H1 (cell line): ENCODE measurements around the gene GNL2. TPM values are rescaled to one million over a fixed set of nuclear protein-coding genes. Genes with fewer than 3 reads are reported as not detected.

Source experiments
- CTCF ChIA-PET: fragments of 300-600 bp; sonication (Branson Sonifier 250); formaldehyde crosslinking; loops from one replicate; lab custom pipeline; 2021; ENCODE audit not compliant: partially characterized antibody; lab: Charles Lee
- POLR2A ChIA-PET: fragments of 300-600 bp; sonication (Branson Sonifier 250); formaldehyde crosslinking; loops from one replicate; lab custom pipeline; 2021; ENCODE audit warnings: inconsistent platforms; ENCODE audit not compliant: partially characterized antibody; lab: Charles Lee
- DNase-seq, 2 experiments: peaks; one replicate each; pipeline versions ENCODE4 v3.0.0 to v3.0.0-alpha.2; 2010 to 2022; ENCODE audit warnings: low spot score in 2 of 2, low read depth in 1 of 2, mixed read lengths in 1 of 2
- FAIRE-seq: peaks from 2 replicates; lab custom pipeline; 2011; peaks lifted over from hg19 to GRCh38; lab: Jason Lieb, UNC
- H2AFZ ChIP-seq: 2 replicates; pipeline ENCODE4 v1.8.1; 2012; ENCODE audit warnings: low read length, inconsistent platforms
- H2AK5ac ChIP-seq: 2 replicates; pipeline ENCODE4 v1.6.1; 2013; ENCODE audit warnings: low read depth, low read length
- H2BK120ac ChIP-seq: replicated peaks from 2 replicates; pipeline ENCODE3; 2013; ENCODE audit warnings: low read depth, low read length, inconsistent platforms
- H2BK12ac ChIP-seq: 2 replicates; pipeline ENCODE4 v1.6.1; 2013; ENCODE audit warnings: low read depth, low read length
- H2BK15ac ChIP-seq: 2 replicates; pipeline ENCODE4 v1.6.1; 2013; ENCODE audit warnings: low read length
- H2BK20ac ChIP-seq: 2 replicates; pipeline ENCODE4 v1.6.1; 2013; ENCODE audit warnings: low read length
- H2BK5ac ChIP-seq: 2 replicates; pipeline ENCODE4 v1.6.1; 2013; ENCODE audit warnings: low read depth, low read length
- H3K14ac ChIP-seq: 2 replicates; pipeline ENCODE4 v1.6.1; 2013; ENCODE audit warnings: inconsistent platforms; ENCODE audit not compliant: insufficient read length
- H3K18ac ChIP-seq: 2 replicates; pipeline ENCODE4 v1.6.1; 2013; ENCODE audit warnings: low read length; ENCODE audit errors: extremely low read depth
- H3K23ac ChIP-seq: 2 replicates; pipeline ENCODE4 v1.6.1; 2013; ENCODE audit warnings: inconsistent platforms; ENCODE audit not compliant: insufficient read length
- H3K23me2 ChIP-seq: 2 replicates; pipeline ENCODE4 v1.6.1; 2013; ENCODE audit warnings: low read depth, low read length
- H3K27ac ChIP-seq: 2 replicates; pipeline ENCODE4 v1.6.1; 2011; ENCODE audit warnings: low read depth, low read length, inconsistent platforms
- H3K27me3 ChIP-seq, 4 experiments: replicated peaks in 1 of 4; 1 replicate in 1 of 4; 2 replicates in 3 of 4; pipeline versions ENCODE4 v1.6.1 to v1.8.1; 2011 to 2013; ENCODE audit warnings: low read length in 3 of 4, mild to moderate bottlenecking in 3 of 4, inconsistent platforms in 2 of 4, mixed read lengths in 2 of 4, moderate library complexity in 1 of 4; ENCODE audit not compliant: control insufficient read depth in 3 of 4, insufficient read depth in 3 of 4; ENCODE audit errors: extremely low read depth in 1 of 4
- H3K36me3 ChIP-seq, 4 experiments: 2 replicates each; pipeline versions ENCODE4 v1.6.1 to v1.8.1; 2011 to 2013; ENCODE audit warnings: mild to moderate bottlenecking in 4 of 4, low read length in 3 of 4, moderate library complexity in 2 of 4, control low read depth in 1 of 4, inconsistent platforms in 1 of 4; ENCODE audit not compliant: insufficient read depth in 4 of 4, control insufficient read depth in 2 of 4
- H3K4ac ChIP-seq: replicated peaks from 2 replicates; pipeline ENCODE3; 2013; ENCODE audit warnings: low read length, low read depth, mixed read lengths, inconsistent platforms; ENCODE audit not compliant: insufficient read length
- H3K4me1 ChIP-seq, 4 experiments: replicated peaks in 1 of 4; 1 replicate in 1 of 4; 2 replicates in 3 of 4; pipeline versions ENCODE4 v1.6.1 to v1.8.1; 2011 to 2013; ENCODE audit warnings: low read length in 3 of 4, inconsistent platforms in 2 of 4, mixed read lengths in 1 of 4; ENCODE audit not compliant: insufficient read depth in 4 of 4, control insufficient read depth in 3 of 4
- H3K4me2 ChIP-seq, 2 experiments: 2 replicates each; pipeline versions ENCODE4 v1.6.1 to v1.8.1; 2011 to 2013; ENCODE audit warnings: low read depth in 2 of 2, low read length in 2 of 2, control low read depth in 1 of 2, inconsistent platforms in 1 of 2, mild to moderate bottlenecking in 1 of 2; ENCODE audit not compliant: insufficient read depth in 1 of 2
- H3K4me3 ChIP-seq, 4 experiments: fragments of 200-600, 300-600 bp in 1 of 4; sonication (generic), shearing (Covaris generic), sonication (Bioruptor Twin) in 1 of 4; 2 replicates each; pipeline versions ENCODE4 v1.5.1 to v1.8.1; 2011 to 2016; ENCODE audit warnings: low read length in 4 of 4, low read depth in 3 of 4, control low read depth in 2 of 4, inconsistent platforms in 2 of 4, mild to moderate bottlenecking in 2 of 4, mixed read lengths in 1 of 4, moderate library complexity in 1 of 4; ENCODE audit not compliant: insufficient read depth in 2 of 4; ENCODE audit errors: extremely low read depth in 1 of 4
- H3K56ac ChIP-seq: replicated peaks from 2 replicates; pipeline ENCODE3; 2013; ENCODE audit warnings: low read depth, mild to moderate bottlenecking, mixed read lengths, low read length, inconsistent platforms; ENCODE audit not compliant: insufficient read length
- H3K79me1 ChIP-seq: 2 replicates; pipeline ENCODE4 v1.6.1; 2013; ENCODE audit warnings: low read depth, low read length, control low read depth
- H3K79me2 ChIP-seq, 2 experiments: 2 replicates each; pipeline versions ENCODE4 v1.6.1 to v1.8.1; 2012 to 2013; ENCODE audit warnings: low read length in 2 of 2, mild to moderate bottlenecking in 2 of 2, inconsistent platforms in 1 of 2; ENCODE audit not compliant: insufficient read depth in 2 of 2, control insufficient read depth in 1 of 2
- H3K9ac ChIP-seq, 4 experiments: replicated peaks in 1 of 4; 1 replicate in 1 of 4; 2 replicates in 3 of 4; pipeline versions ENCODE4 v1.6.1 to v1.8.1; 2011 to 2013; ENCODE audit warnings: low read depth in 3 of 4, low read length in 3 of 4, control low read depth in 2 of 4, mild to moderate bottlenecking in 2 of 4, moderate library complexity in 2 of 4, inconsistent platforms in 1 of 4; ENCODE audit errors: extremely low read depth in 1 of 4
- H3K9me3 ChIP-seq, 2 experiments: 2 replicates each; pipeline versions ENCODE4 v1.6.1 to v1.8.1; 2012 to 2013; ENCODE audit warnings: mild to moderate bottlenecking in 2 of 2, moderate library complexity in 2 of 2, control low read depth in 1 of 2, inconsistent platforms in 1 of 2, low read depth in 1 of 2, low read length in 1 of 2, mixed read lengths in 1 of 2; ENCODE audit not compliant: insufficient read depth in 2 of 2
- H4K20me1 ChIP-seq, 2 experiments: replicated peaks in 1 of 2; 2 replicates each; pipeline versions ENCODE3 to v1.8.1; 2011 to 2013; ENCODE audit warnings: inconsistent platforms in 2 of 2, low read length in 2 of 2, mild to moderate bottlenecking in 1 of 2; ENCODE audit not compliant: insufficient read depth in 2 of 2, control insufficient read depth in 1 of 2
- H4K5ac ChIP-seq: 2 replicates; pipeline ENCODE4 v1.6.1; 2013; ENCODE audit warnings: low read length, low read depth, mixed read lengths, inconsistent platforms; ENCODE audit not compliant: insufficient read length
- H4K8ac ChIP-seq: 2 replicates; pipeline ENCODE4 v1.8.0; 2013; ENCODE audit warnings: mild to moderate bottlenecking, moderate library complexity, low read length, inconsistent platforms; ENCODE audit not compliant: insufficient read depth; ENCODE audit errors: extremely low read depth
- H4K91ac ChIP-seq: replicated peaks from 2 replicates; pipeline ENCODE3; 2013; ENCODE audit warnings: low read length, mixed read lengths, inconsistent platforms; ENCODE audit not compliant: insufficient read length
- BCL11A ChIP-seq, 2 experiments: IDR thresholded peaks; one replicate each; pipeline ENCODE4 v1.6.1; 2011; ENCODE audit warnings: low read depth in 2 of 2, low read length in 2 of 2, mild to moderate bottlenecking in 2 of 2
- HDAC2 ChIP-seq, 2 experiments: fragments of 300-600 bp in 1 of 2; sonication (generic) in 1 of 2; IDR thresholded peaks; 2 replicates each; pipeline ENCODE4 v1.6.1; 2011 to 2012; ENCODE audit warnings: low read depth in 2 of 2, low read length in 2 of 2, mild to moderate bottlenecking in 2 of 2, moderate library complexity in 2 of 2, borderline replicate concordance in 1 of 2, inconsistent platforms in 1 of 2
- SIN3A ChIP-seq, 2 experiments: IDR thresholded peaks in 1 of 2; conservative IDR thresholded peaks in 1 of 2; 2 replicates each; pipeline ENCODE4 v1.6.1; 2011 to 2012; ENCODE audit warnings: low read length in 2 of 2, improper control_type of control experiment in 1 of 2, low read depth in 1 of 2, mild to moderate bottlenecking in 1 of 2
- SUZ12 ChIP-seq: fragments of 200-600 bp; sonication (generic); IDR thresholded peaks from 2 replicates; pipeline ENCODE4 v1.6.1; 2012; ENCODE audit warnings: mild to moderate bottlenecking, inconsistent platforms, low read length, moderate library complexity, mixed read lengths
- TAF7 ChIP-seq: optimal IDR thresholded peaks from 2 replicates; pipeline ENCODE3; 2011; ENCODE audit warnings: low read depth, mild to moderate bottlenecking, inconsistent platforms, low read length, moderate library complexity, borderline replicate concordance
- WGBS, 2 experiments: shearing (Covaris generic) in 1 of 2; methylation state at CpG; one replicate each; pipeline versions ENCODE4 v1.1.6 to v1.1.7; 2013 to 2015; ENCODE audit warnings: low lambda C conversion rate in 2 of 2, mixed read lengths in 2 of 2, inconsistent platforms in 1 of 2, low coverage in 1 of 2, missing lambda C conversion rate in 1 of 2; ENCODE audit not compliant: insufficient replicate concordance in 2 of 2, insufficient coverage in 1 of 2, insufficient read length in 1 of 2; ENCODE audit errors: extremely low coverage in 1 of 2, missing lambda C conversion rate in 1 of 2; 5-methylcytosine and 5-hydroxymethylcytosine counted together
- polyA plus RNA-seq, 7 experiments: library from polyadenylated mRNA; depleted of rRNA in 3 of 7; stranded (reverse) in 5 of 7; unstranded in 2 of 7; fragments of >200 nt in 5 of 7; fragments of 200-250 nt in 2 of 7; gene quantifications; 1 replicate in 5 of 7; 2 replicates in 1 of 7; 4 replicates in 1 of 7; pipeline versions ENCODE4 v1.2.1 to v1.2.3, GENCODE V29; 2011 to 2013; ENCODE audit warnings: missing spikeins in 2 of 7, mixed read lengths in 2 of 7
- total RNA-seq: library from RNA; stranded (reverse); fragmentation: NEBNext Ultra II Directional; extraction: Animal tissue kit (Norgen Biotek cat#: 25700); gene quantifications from 2 replicates; pipeline ENCODE4 v1.2.1, GENCODE V29; 2021

GNL2 gene
- total and polyA plus RNA-seq, 2 of the 8 experiments (the other 6 are each of a cell fraction or from before 2014, with no cell fraction given): 22.2 to 88.3 TPM

- Histone ChIP-seq H3K4me1 (no peaks in the 10 kb centered on the region), H2AFZ (no peak overlapping the region), H4K8ac (no peak overlapping the region), H2BK5ac (no peak overlapping the region), H3K4ac (no peak overlapping the region), H3K14ac (no peak overlapping the region), H4K20me1 (no peaks in the 10 kb centered on the region), H4K91ac (no peak overlapping the region), H3K9ac (no peak overlapping the region), H2AK5ac (no peak overlapping the region), H3K56ac (no peak overlapping the region), H3K18ac (no peak overlapping the region), H3K27ac (no peak overlapping the region), H3K23me2 (no peaks in the 10 kb centered on the region; the same call in 1 of the 2 replicates), H2BK12ac (no peak overlapping the region), H2BK120ac (no peak overlapping the region), H2BK20ac (no peak overlapping the region), H3K4me2 (no peak overlapping the region), H3K36me3 (no peaks in the 10 kb centered on the region), H3K23ac (no peak overlapping the region), H3K79me2 (peaks cover 6 to 8% of the 10 kb centered on the region in 2 experiments), H3K79me1 (peaks cover 5% of the 10 kb centered on the region; the same call in 1 of the 2 replicates), H3K4me3 (no peak overlapping the region), H4K5ac (no peak overlapping the region), H3K9me3 (no peaks in the 10 kb centered on the region), H3K27me3 (peaks cover 0 to 3% (median 0%) of the 10 kb centered on the region in 4 experiments; a peak in 3 of 7 replicates), H2BK15ac (no peak overlapping the region)
- FAIRE-seq: no peak
- TF ChIP-seq TAF7: no peak
- no peak for TF ChIP-seq SUZ12
- no peak for TF ChIP-seq BCL11A (IDR thresholded peaks at IDR 0.05; ENCODE audit: low read depth in 2 of 2, low read length in 2 of 2)
- no peak for TF ChIP-seq HDAC2 (IDR thresholded peaks at IDR 0.05; ENCODE audit: borderline replicate concordance in 1 of 2, low read depth in 2 of 2, low read length in 2 of 2)
- no peak for TF ChIP-seq SIN3A (conservative IDR thresholded peaks at IDR 0.05 in 1 of 2, IDR thresholded peaks at IDR 0.05 in 1 of 2; ENCODE audit: low read depth in 1 of 2, low read length in 2 of 2)
- CTCF ChIA-PET: interaction anchor here (1.0 to 13.4 kb wide), 5 partner anchors 8 to 113 kb away, joined by 3 to 400 read pairs (median 59); a partner anchor contains a TSS
- DNase-seq: no peak
- WGBS, 2 experiments: 86% methylated on average over 5 of the region's 5 CpGs; no CpG with 5 or more reads in 1 of the 2 experiments
- POLR2A ChIA-PET: interaction anchor here (1.2 kb wide), 1 partner anchor 84 kb away, joined by 4 read pairs; no protein-coding TSS in a partner anchor
Measured at GRCh38 chr1:37599940-37600339, 4.2 kb upstream of the GNL2 start.
